PC-3 (cell line): ENCODE results near the gene TCERG1. TPM values are rescaled to one million over a fixed set of nuclear protein-coding genes. Genes with fewer than 3 reads are reported as not detected.

Source experiments
- ATAC-seq: fragments of 200-7000 bp; cut with Tn5 transposase; 2 replicates; pipeline ENCODE4 v1.9.1; 2020; ENCODE audit warnings: mild to moderate bottlenecking, moderate library complexity
- BruUV-seq: library from RNA; stranded (reverse); fragments of 400-500 nt; replicated peaks from 2 replicates; lab custom pipeline; 2021; lab: Mats Ljungman, UMichigan
- CTCF ChIA-PET: fragments of 300-600 bp; sonication (Branson Sonifier 250); formaldehyde crosslinking; loops from one replicate; lab custom pipeline; 2022; ENCODE audit warnings: antibody characterized with exemption; lab: Charles Lee
- POLR2A ChIA-PET: fragments of 300-600 bp; sonication (Branson Sonifier 250); formaldehyde crosslinking; loops from one replicate; lab custom pipeline; 2022; ENCODE audit warnings: antibody characterized with exemption; ENCODE audit not compliant: unreplicated experiment; lab: Charles Lee
- DNase-seq: peaks from one replicate; pipeline ENCODE4 v3.0.0-alpha.2; 2015
- H2AFZ ChIP-seq: fragments of 300-600 bp; sonication (generic); 2 replicates; pipeline ENCODE4 v1.6.0; 2016; ENCODE audit warnings: antibody characterized with exemption, low read length
- H3F3A ChIP-seq: fragments of 300-600 bp; sonication (generic); one replicate; pipeline ENCODE4 v1.6.0; 2017; ENCODE audit warnings: antibody characterized with exemption, low read length, control low read depth, mild to moderate bottlenecking; ENCODE audit not compliant: unreplicated experiment
- H3K27ac ChIP-seq: fragments of 300-600 bp; sonication (generic); 2 replicates; pipeline ENCODE4 v1.5.1; 2016; ENCODE audit warnings: mild to moderate bottlenecking, low read length
- H3K27me3 ChIP-seq: fragments of 300-600 bp; sonication (generic); 2 replicates; pipeline ENCODE4 v1.6.1; 2016; ENCODE audit warnings: low read length, mixed read lengths
- H3K36me3 ChIP-seq: fragments of 300-600 bp; sonication (generic); 2 replicates; pipeline ENCODE4 v1.6.1; 2016; ENCODE audit warnings: low read depth, mixed run types, low read length, mixed read lengths
- H3K4me1 ChIP-seq: fragments of 300-600 bp; sonication (generic); 2 replicates; pipeline ENCODE4 v1.5.1; 2016; ENCODE audit warnings: low read length; ENCODE audit not compliant: insufficient read depth
- H3K4me2 ChIP-seq: fragments of 300-600 bp; sonication (generic); 2 replicates; pipeline ENCODE4 v1.6.0; 2016; ENCODE audit warnings: low read length
- H3K4me3 ChIP-seq: fragments of 300-600 bp; sonication (generic); 2 replicates; pipeline ENCODE4 v1.5.1; 2016; ENCODE audit warnings: mild to moderate bottlenecking, low read length, mixed read lengths
- H3K79me2 ChIP-seq: fragments of 300-600 bp; sonication (generic); 2 replicates; pipeline ENCODE4 v1.6.1; 2017; ENCODE audit warnings: low read length, mixed read lengths
- H3K9ac ChIP-seq: fragments of 300-600 bp; sonication (generic); 2 replicates; pipeline ENCODE4 v1.6.0; 2016; ENCODE audit warnings: mild to moderate bottlenecking, low read length
- H3K9me2 ChIP-seq: fragments of 300-600 bp; sonication (generic); replicated peaks from 2 replicates; pipeline ENCODE4 v1.6.1; 2016; ENCODE audit warnings: mixed run types, low read length, mixed read lengths
- H3K9me3 ChIP-seq: fragments of 300-600 bp; sonication (generic); 2 replicates; pipeline ENCODE4 v1.6.1; 2016; ENCODE audit warnings: low read length, mixed read lengths
- H4K20me1 ChIP-seq: fragments of 300-600 bp; sonication (generic); 2 replicates; pipeline ENCODE4 v1.6.1; 2016; ENCODE audit warnings: low read length, mixed read lengths
- CTCF ChIP-seq: fragments of 300-600 bp; sonication (generic); conservative IDR thresholded peaks from 2 replicates; pipeline ENCODE4 v1.5.1; 2017; ENCODE audit warnings: antibody characterized with exemption, low read depth, mild to moderate bottlenecking, low read length
- EZH2 ChIP-seq: fragments of 300-600 bp; sonication (generic); IDR thresholded peaks from one replicate; pipeline ENCODE4 v1.6.1; 2017; ENCODE audit warnings: antibody characterized with exemption, mild to moderate bottlenecking, low read length; ENCODE audit not compliant: unreplicated experiment
- EZH2phosphoT487 ChIP-seq: fragments of 300-600 bp; sonication (generic); IDR thresholded peaks from 2 replicates; pipeline ENCODE4 v1.6.1; 2018; ENCODE audit warnings: mild to moderate bottlenecking, antibody characterized with exemption, low read length, borderline replicate concordance
- intact Hi-C: fragments of 100-400 bp; cut with micrococcal nuclease; formaldehyde crosslinking; loops from 2 replicates; pipeline ENCODE4 v1.9.0; 2023
- total RNA-seq: library from RNA; depleted of rRNA; stranded (reverse); fragments of >200 nt; gene quantifications from 2 replicates; pipeline ENCODE4 v1.2.3, GENCODE V29; 2014

TCERG1 gene
- total RNA-seq, 1 experiment from 2014 or later: 96.9 TPM

DNA sequence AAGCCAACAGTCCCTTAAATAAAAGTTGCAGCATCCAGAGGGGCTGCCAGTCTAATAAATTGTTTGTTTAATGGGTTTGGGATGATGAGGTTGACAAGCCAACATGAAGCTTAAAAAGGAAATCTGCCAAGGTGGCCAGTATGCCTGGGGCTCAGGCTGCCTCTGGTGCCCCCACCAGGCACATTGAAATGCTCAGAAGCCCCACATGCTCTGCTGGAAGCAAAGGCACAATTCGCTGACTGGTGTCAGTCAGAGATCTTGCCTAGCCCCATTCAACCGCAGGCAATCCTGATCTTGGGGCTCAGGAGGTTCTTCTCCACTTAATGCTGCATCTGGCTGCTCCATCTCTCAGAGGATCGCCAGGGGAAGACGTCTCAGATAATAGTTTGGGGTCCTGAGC is 44.2 kb upstream of the TCERG1 start:
- no peak overlapping the region for H2AFZ ChIP-seq
- no peaks in the 10 kb centered on the region for H3F3A ChIP-seq
- H4K20me1 ChIP-seq: no peaks in the 10 kb centered on the region
- no peak overlapping the region for H3K4me2 ChIP-seq
- no peaks in the 10 kb centered on the region for H3K36me3 ChIP-seq
- ChIA-PET POLR2A (no interaction called here), CTCF (no interaction called here)
- H3K9ac ChIP-seq: no peak overlapping the region
- no peaks in the 10 kb centered on the region for H3K9me3 ChIP-seq
- no TSS peak for BruUV-seq
- DNase-seq (no peak), ATAC-seq (no peak)
- TF ChIP-seq CTCF: 0 out of 2 replicates have a peak, but pooled peaks have one; percentile 12
- TF ChIP-seq EZH2: no peak
- no peaks in the 10 kb centered on the region for H3K4me1 ChIP-seq
- peaks cover 43% of the 10 kb centered on the region for H3K27me3 ChIP-seq
- H3K79me2 ChIP-seq: no peaks in the 10 kb centered on the region
- intact Hi-C loops: no loop called here
- H3K9me2 ChIP-seq: no peaks in the 10 kb centered on the region
- no peak overlapping the region for H3K27ac ChIP-seq
- H3K4me3 ChIP-seq: no peak overlapping the region

DNA sequence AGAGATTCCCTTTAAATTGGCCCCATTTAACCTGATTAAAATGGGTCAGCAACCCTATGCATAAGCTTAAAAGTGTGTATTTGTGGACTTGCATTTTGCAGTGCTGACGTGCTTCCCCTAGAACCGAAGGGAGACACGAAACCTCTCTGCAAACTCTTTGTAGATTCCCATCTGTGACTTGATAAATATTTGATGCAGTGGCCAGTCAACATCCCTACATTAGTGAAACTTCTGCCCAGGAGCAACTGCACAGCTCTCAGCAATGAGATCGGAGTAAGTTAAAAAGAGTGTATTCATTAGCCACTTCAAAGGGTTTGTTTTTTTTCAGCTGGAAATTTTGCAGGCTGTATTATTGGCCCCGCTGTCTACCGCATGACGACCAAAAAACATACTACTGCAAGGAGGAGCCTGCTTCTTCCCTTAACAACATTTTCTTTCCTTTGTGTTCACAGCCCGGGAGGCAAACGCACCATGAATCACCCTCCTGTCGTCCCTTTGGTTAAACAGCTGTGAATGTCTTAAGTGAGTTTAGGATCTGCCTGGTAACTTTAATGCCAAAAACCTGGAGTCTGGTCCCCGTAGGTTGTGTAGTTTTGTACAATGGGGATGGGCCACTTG is 38.0 kb upstream of the TCERG1 start:
- H3K27ac ChIP-seq: no peak overlapping the region
- H3K9me2 ChIP-seq: no peaks in the 10 kb centered on the region
- H3F3A ChIP-seq: no peaks in the 10 kb centered on the region
- H3K9me3 ChIP-seq: no peaks in the 10 kb centered on the region
- DNase-seq (peak; percentile 43), ATAC-seq (peak; percentile 51)
- H3K79me2 ChIP-seq: no peaks in the 10 kb centered on the region
- no peak overlapping the region for H3K9ac ChIP-seq
- ChIA-PET CTCF (no interaction called here), POLR2A (no interaction called here)
- BruUV-seq: no TSS peak
- H3K4me3 ChIP-seq: no peak overlapping the region
- TF ChIP-seq EZH2phosphoT487: no peak
- no peak for TF ChIP-seq CTCF
- no peak for TF ChIP-seq EZH2
- no peaks in the 10 kb centered on the region for H3K36me3 ChIP-seq
- intact Hi-C loops: no loop called here
- H3K4me1 ChIP-seq: no peaks in the 10 kb centered on the region
- no peaks in the 10 kb centered on the region for H3K27me3 ChIP-seq
- H2AFZ ChIP-seq: peak overlapping the region; percentile 21
- H4K20me1 ChIP-seq: no peaks in the 10 kb centered on the region
- H3K4me2 ChIP-seq: peak overlapping the region; percentile 30

- Histone ChIP-seq H3K27me3 (no peaks in the 10 kb centered on the region), H3K36me3 (no peaks in the 10 kb centered on the region), H3K9me2 (no peaks in the 10 kb centered on the region), H3K4me3 (no peak overlapping the region), H3K4me1 (no peaks in the 10 kb centered on the region), H3K9ac (no peak overlapping the region), H4K20me1 (no peaks in the 10 kb centered on the region), H3K9me3 (no peaks in the 10 kb centered on the region), H3K27ac (no peak overlapping the region), H2AFZ (no peak overlapping the region), H3K79me2 (no peaks in the 10 kb centered on the region), H3K4me2 (no peak overlapping the region), H3F3A (no peaks in the 10 kb centered on the region)
- BruUV-seq: no TSS peak
- DNase-seq (no peak), ATAC-seq (no peak)
- TF ChIP-seq EZH2: no peak
- no peak for TF ChIP-seq EZH2phosphoT487
- no peak for TF ChIP-seq CTCF
- POLR2A ChIA-PET: no interaction called here
- intact Hi-C loops: no loop called here
- CTCF ChIA-PET: no interaction called here
Measured at GRCh38 chr5:146410272-146410671, 36.9 kb upstream of the TCERG1 start.
